ENCODE results near the gene SPOCK3. TPM values are rescaled to one million over a fixed set of nuclear protein-coding genes. Genes with fewer than 3 reads are reported as not detected.

SPOCK3 gene
- total and polyA plus RNA-seq, 4 donors = 0.08 to 0.42 (median 0.24) TPM

- Histone ChIP-seq H3K9ac (ENCODE audit: low read depth in 1 of 2, low read length in 2 of 2) (no peak overlapping the region), H3K27ac (ENCODE audit: low read depth in 1 of 2, low read length in 2 of 2) (no peak overlapping the region), H3K36me3 (ENCODE audit: control insufficient read depth in 4 of 4, insufficient read depth in 3 of 4, low read depth in 1 of 4, low read length in 3 of 4) (no peaks in the 10 kb centered on the region), H3K9me3 (ENCODE audit: control insufficient read depth in 4 of 4, low read length in 3 of 4) (no peaks in the 10 kb centered on the region), H3K4me3 (ENCODE audit: low read depth in 1 of 3, low read length in 3 of 3) (no peak overlapping the region), H3K27me3 (ENCODE audit: control insufficient read depth in 4 of 4, insufficient read depth in 4 of 4, low read length in 3 of 4) (no peaks in the 10 kb centered on the region), H3K4me1 (ENCODE audit: control insufficient read depth in 4 of 4, insufficient read depth in 4 of 4, low read length in 3 of 4) (no peaks in the 10 kb centered on the region)
- TF ChIP-seq EGR1 (IDR thresholded peaks at IDR 0.05; ENCODE audit: low read depth in 2 of 2) (no peak), HNF4G (IDR thresholded peaks at IDR 0.05) (no peak), MAX (IDR thresholded peaks at IDR 0.05) (no peak), YY1 (IDR thresholded peaks at IDR 0.05) (no peak), TAF1 (conservative IDR thresholded peaks at IDR 0.05) (no peak), JUND (IDR thresholded peaks at IDR 0.05) (no peak)
- WGBS = 87% methylated on average over 4 of the region's 4 CpGs
- DNase-seq (ENCODE audit: low spot score) = no peak
These were observed 394.6 kb downstream of the SPOCK3 start for GRCh38 chr4:166839615-166840251.

- H3K9me3 ChIP-seq (ENCODE audit: control insufficient read depth in 4 of 4, low read length in 3 of 4) = no peaks in the 10 kb centered on the region
These were observed 395.2 kb downstream of the SPOCK3 start for GRCh38 chr4:166838975-166839614.

More at GRCh38 chr4:166838975-166839614, 395.2 kb downstream of the SPOCK3 start:
- H3K27ac ChIP-seq (ENCODE audit: low read depth in 1 of 2, low read length in 2 of 2) = no peak overlapping the region
- no peaks in the 10 kb centered on the region for H3K27me3 ChIP-seq (ENCODE audit: control insufficient read depth in 4 of 4, insufficient read depth in 4 of 4, low read length in 3 of 4)
- H3K4me3 ChIP-seq (ENCODE audit: low read depth in 1 of 3, low read length in 3 of 3) = no peak overlapping the region
- H3K36me3 ChIP-seq (ENCODE audit: control insufficient read depth in 4 of 4, insufficient read depth in 3 of 4, low read depth in 1 of 4, low read length in 3 of 4) = no peaks in the 10 kb centered on the region
- 94% methylated on average over 1 of the region's 1 CpG for WGBS
- H3K9ac ChIP-seq (ENCODE audit: low read depth in 1 of 2, low read length in 2 of 2) = no peak overlapping the region
- TF ChIP-seq HNF4G (IDR thresholded peaks at IDR 0.05) (no peak), TAF1 (conservative IDR thresholded peaks at IDR 0.05) (no peak), CTCF (IDR thresholded peaks at IDR 0.05; ENCODE audit: low read depth, low read length, missing input control) (no peak), ZBTB33 (IDR thresholded peaks at IDR 0.05) (no peak), JUND (IDR thresholded peaks at IDR 0.05) (no peak), FOXA1 (IDR thresholded peaks at IDR 0.05) (no peak), GABPA (IDR thresholded peaks at IDR 0.05 in 1 of 2, conservative IDR thresholded peaks at IDR 0.05 in 1 of 2) (no peak), NR2F2 (IDR thresholded peaks at IDR 0.05) (no peak), EGR1 (IDR thresholded peaks at IDR 0.05; ENCODE audit: low read depth in 2 of 2) (no peak), REST (IDR thresholded peaks at IDR 0.05) (no peak), RAD21 (IDR thresholded peaks at IDR 0.05) (no peak), MAX (IDR thresholded peaks at IDR 0.05) (no peak), RXRA (IDR thresholded peaks at IDR 0.05) (no peak), SP1 (IDR thresholded peaks at IDR 0.05) (no peak), FOXA2 (IDR thresholded peaks at IDR 0.05) (no peak), ATF3 (IDR thresholded peaks at IDR 0.05) (no peak), YY1 (IDR thresholded peaks at IDR 0.05) (no peak), HNF4A (conservative IDR thresholded peaks at IDR 0.05) (no peak)
- no peaks in the 10 kb centered on the region for H3K4me1 ChIP-seq (ENCODE audit: control insufficient read depth in 4 of 4, insufficient read depth in 4 of 4, low read length in 3 of 4)
- no peak for DNase-seq (ENCODE audit: low spot score)

All from liver (tissue), 9 donors.